ENCODE measurements around the gene SMIM28.
"Not testable (repeated sequence)": the region's sequence is repeated elsewhere in the genome, so short reads cannot be mapped to it uniquely, and the experiment has no call there.

SMIM28 gene

DNA sequence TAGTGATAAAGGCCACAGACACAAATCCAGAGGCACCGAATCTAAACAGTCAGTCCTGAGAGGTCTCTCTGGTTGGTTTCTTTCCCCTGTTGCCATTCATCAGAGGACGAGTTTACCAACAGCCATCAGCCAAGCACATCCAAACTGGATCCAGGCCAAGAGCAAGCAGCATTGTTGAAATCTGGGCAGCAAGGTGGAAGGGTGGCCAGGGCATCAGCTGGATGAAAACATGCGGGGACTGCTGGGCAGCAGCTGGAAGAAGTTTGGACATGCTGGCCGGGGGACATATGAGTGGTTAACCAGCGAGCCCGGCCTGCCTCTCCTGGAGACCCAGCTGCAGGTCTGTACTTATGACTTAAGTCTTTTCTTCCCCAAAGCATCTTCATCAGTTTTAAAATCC is at the start of gene SMIM28:
TSS of gene SMIM28 (plus strand) at position 62 of the 400 bp plus-strand sequence. CDS start at position 230, 168 bp downstream.
- DNase-seq: no peak

- DNase-seq: no peak
Measured at GRCh38 chr6:138328210-138328609, 49.5 kb upstream of the SMIM28 start.

- no peak for DNase-seq
Measured at GRCh38 chr6:138330763-138331162, 46.9 kb upstream of the SMIM28 start.

DNA sequence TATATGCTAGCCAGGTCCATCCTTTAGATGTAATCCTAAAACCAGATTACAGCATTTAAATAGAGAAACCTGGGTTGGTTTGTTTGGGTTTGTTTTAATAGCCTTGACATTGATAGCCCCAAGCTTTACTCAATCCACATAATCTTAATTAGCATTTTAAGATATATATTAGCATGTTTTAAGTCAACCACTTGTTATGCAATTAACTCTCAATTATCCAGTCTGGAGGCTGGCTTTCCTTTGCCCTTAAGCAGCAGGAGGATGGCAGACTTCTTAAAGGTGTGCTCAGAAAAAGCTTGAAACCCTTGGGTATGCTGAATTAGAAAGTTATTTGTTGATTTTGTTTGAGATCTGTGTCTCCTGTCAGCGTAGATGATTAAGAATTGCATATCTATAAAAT is 46.3 kb upstream of the SMIM28 start:
- DNase-seq: no peak

DNA sequence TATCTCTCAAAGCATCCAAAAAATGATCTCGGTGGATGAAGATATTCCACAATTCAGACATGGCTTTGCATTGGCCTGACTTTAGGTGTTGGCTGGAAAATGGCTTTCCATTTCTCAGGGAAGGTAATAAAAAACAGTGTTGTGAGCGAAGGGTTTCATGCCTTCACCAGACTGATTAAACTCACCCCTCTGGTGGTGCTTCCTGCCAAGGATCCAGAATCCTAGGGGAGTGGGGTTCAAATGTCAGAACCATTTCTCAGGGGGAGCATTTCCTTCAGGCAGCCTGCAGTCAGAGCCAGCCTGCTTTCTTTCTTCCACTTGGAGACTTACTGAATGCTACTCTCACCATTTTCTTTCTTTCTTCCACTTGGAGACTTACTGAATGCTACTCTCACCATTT is 45.7 kb upstream of the SMIM28 start:
- DNase-seq: no peak

DNA sequence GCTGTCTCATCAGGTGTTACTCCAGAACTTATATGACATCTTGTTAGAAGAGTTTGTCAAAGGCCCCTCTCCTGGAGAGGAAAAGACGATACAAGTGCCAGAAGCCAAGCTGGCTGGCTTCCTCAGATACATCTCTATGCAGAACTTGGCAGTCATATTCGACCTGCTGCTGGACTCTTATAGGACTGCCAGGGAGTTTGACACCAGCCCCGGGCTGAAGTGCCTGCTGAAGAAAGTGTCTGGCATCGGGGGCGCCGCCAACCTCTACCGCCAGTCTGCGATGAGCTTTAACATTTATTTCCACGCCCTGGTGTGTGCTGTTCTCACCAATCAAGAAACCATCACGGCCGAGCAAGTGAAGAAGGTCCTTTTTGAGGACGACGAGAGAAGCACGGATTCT is 43.7 kb upstream of the SMIM28 start:
- DNase-seq: no peak

GRCh38 chr6:138334963-138335362 is 42.7 kb upstream of the SMIM28 start:
- DNase-seq: no peak

DNA sequence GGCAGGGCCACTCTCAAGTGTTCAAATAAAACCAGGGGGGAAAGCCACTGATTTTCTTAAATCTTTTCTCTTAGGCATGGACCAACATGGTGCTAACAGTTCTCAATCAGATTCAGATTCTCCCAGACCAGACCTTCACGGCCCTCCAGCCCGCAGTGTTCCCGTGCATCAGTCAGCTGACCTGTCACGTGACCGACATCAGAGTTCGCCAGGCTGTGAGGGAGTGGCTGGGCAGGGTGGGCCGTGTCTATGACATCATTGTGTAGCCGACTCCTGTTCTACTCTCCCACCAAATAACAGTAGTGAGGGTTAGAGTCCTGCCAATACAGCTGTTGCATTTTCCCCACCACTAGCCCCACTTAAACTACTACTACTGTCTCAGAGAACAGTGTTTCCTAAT is 41.5 kb upstream of the SMIM28 start:
- no peak for DNase-seq

- no peak for DNase-seq
Measured at GRCh38 chr6:138337076-138337475, 40.6 kb upstream of the SMIM28 start.

GRCh38 chr6:138339024-138339423 is 38.7 kb upstream of the SMIM28 start:
- no peak for DNase-seq

- DNase-seq: no peak
Measured at GRCh38 chr6:138341176-138341575, 36.5 kb upstream of the SMIM28 start.

- no peak for DNase-seq
Measured at GRCh38 chr6:138343112-138343511, 34.6 kb upstream of the SMIM28 start.

GRCh38 chr6:138345565-138346285 is 32.0 kb upstream of the SMIM28 start:
- no peak for DNase-seq

- no peak for DNase-seq
Measured at GRCh38 chr6:138346302-138347195, 31.2 kb upstream of the SMIM28 start.

GRCh38 chr6:138347864-138348263 is 29.8 kb upstream of the SMIM28 start:
- DNase-seq: no peak

DNA sequence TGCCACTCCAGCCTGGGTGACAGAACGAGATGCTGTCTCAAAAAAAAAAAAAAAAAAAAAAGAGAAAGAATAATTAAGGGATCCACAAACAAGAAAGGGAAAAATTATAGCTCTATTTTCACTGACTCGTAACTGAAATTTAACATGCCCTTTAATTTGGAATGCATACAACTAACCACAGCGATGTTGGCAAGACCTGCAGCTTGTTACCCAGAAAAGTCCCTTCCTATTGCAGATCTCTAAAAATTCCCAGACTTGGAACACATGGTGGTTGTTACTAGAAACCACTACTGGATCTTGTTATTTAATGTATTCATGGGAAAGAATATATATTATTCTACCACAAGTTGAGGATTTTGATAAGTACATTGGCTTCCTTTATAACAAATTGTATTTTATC is 27.8 kb upstream of the SMIM28 start:
- DNase-seq: no peak

GRCh38 chr6:138357928-138358327 is 19.8 kb upstream of the SMIM28 start:
- DNase-seq: no peak

DNA sequence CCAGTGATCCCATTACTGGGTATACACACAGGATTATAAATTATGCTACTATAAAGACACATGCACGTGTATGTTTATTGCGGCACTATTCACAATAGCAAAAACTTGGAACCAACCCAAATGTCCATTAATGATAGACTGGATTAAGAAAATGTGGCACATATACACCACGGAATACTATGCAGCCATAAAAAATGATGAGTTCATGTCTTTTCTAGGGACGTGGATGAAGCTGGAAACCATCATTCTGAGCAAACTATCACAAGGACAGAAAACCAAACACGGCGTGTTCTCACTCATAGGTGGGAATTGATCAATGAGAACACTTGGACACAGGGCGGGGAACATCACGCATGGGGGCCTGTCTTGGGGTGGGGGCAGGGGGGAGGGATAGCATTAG is 9.0 kb upstream of the SMIM28 start:
- DNase-seq: not testable (repeated sequence)

- DNase-seq: no peak
Measured at GRCh38 chr6:138370631-138371451, 6.9 kb upstream of the SMIM28 start.

DNA sequence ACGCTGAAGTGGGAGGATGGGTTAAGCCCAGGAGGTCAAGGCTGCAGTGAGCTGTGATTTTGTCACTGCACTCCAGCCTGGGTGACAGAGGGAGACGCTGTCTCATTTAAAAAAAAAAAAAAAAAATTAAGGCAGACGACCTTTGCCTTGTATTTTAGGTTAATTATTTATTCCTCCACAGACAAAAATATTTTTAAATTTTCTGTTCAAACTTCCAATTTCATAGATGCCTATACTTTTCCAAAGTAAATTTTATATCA is 6.3 kb upstream of the SMIM28 start:
- DNase-seq: no peak

- DNase-seq: no peak
Measured at GRCh38 chr6:138371720-138372119, 6.0 kb upstream of the SMIM28 start.

- no peak for DNase-seq
Measured at GRCh38 chr6:138372711-138373463, 4.8 kb upstream of the SMIM28 start.

GRCh38 chr6:138374230-138374629 is 3.5 kb upstream of the SMIM28 start:
- DNase-seq: no peak
